NCI-H146 treated with DMSO at 0.1 percent for 48 hours (cell line): Measurements from ENCODE around the gene ARHGAP28.

Experiments used
- DNase-seq: peaks from one replicate; lab custom pipeline; 2025; ENCODE audit not compliant: unreplicated experiment; lab: John Stamatoyannopoulos, UW

ARHGAP28 gene, protein sequence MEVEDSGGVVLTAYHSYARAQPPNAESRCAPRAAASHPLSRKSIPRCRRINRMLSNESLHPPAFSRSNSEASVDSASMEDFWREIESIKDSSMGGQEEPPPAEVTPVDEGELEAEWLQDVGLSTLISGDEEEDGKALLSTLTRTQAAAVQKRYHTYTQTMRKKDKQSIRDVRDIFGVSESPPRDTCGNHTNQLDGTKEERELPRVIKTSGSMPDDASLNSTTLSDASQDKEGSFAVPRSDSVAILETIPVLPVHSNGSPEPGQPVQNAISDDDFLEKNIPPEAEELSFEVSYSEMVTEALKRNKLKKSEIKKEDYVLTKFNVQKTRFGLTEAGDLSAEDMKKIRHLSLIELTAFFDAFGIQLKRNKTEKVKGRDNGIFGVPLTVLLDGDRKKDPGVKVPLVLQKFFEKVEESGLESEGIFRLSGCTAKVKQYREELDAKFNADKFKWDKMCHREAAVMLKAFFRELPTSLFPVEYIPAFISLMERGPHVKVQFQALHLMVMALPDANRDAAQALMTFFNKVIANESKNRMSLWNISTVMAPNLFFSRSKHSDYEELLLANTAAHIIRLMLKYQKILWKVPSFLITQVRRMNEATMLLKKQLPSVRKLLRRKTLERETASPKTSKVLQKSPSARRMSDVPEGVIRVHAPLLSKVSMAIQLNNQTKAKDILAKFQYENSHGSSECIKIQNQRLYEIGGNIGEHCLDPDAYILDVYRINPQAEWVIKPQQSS

DNA sequence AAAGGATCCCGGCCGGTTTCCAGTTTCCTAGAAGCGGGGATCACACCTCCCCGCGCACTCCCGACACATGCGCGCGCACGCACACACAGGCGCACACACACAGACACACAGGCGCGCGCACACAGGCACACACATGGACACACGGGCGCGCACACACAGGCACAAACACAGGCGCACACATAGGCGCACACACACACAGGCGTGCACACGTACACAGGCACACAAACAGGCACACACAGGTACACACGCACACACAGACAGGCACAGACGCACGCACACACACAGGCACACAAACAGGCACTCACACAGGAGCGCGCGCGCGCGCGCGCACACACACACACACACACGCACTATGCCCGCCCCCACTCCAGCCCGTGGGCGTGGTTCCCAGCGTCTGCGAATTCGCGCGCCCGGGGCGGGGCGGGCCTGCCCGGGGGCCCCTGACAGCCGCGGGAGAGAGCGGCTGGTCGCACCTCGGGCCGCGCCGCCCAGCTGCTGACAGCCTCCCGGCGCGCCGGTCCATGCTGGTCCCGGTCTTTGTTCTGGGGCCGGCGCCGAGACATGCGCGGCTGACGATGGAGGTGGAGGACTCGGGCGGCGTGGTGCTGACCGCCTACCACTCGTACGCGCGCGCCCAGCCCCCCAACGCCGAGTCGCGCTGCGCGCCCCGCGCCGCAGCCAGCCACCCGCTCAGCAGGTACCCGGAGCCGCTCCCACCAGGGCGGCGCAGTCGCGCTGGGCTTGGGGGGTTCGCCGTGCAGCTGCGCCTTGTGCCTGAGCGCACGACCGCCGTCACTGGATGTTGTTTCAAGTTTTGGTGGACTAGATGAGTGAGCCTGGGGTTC is at the start of gene ARHGAP28:
Gene ARHGAP28, plus strand, starts transcription at position 470 of the 845 bp plus-strand sequence. Its CDS starts 106 bp downstream, at position 576.
- DNase-seq, result peak; percentile 18

DNA sequence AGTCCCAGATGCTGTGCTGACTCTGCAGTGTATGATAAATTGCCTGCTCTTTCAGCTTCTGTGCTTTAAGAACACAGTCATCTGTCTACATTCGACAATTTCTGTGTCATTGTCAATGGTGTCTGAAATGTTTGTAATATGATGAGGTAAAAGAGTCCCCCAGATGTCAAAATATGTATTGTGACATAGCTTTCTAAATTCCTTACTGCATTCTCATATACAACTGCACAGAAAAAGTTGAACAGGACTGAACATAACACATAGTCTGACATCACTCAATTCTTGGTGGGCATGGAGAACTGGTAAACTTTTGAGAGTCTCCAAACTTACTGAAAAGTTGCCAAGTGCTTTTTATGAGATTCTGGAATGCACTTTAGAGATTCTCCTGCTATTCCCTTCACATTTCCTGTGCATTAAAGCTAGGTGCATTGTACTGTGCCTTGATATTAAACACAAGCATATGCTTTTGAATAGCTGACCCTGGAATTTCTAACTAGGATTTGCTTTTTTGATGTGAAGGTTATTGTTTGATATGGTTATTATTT is 48.1 kb upstream of the ARHGAP28 start:
- DNase-seq, result no peak

DNA sequence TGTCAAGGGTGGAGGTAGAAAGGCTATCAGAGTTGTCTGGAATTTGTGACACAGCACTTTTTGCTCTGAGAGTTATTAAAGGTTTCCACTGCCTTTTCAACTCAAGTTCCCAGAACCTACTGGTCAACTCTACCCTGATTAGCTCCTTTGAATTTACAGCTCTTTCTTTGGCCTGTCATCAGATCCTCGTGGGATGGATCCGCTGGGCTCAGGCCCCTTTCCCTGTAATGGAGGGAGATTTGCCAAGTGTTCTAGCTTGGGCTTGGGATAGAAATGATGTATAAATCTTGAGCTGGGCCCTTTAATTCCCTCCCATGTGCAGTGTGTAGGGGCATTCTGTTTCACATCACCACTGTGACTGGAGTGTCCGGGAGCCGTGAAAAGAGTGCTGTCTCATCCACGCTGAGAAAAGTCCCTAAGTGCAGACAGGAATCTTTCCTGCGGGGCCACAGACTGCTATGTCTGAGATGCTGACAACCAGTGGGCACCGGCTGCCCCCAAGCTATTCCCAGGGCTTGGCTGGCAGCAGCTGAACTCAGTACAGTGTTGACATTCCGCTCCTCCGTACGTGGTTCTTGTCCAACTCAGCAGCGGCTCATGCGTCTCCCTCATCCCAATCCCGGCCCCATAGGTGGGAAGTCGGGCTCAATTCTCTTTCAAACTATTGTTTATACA is 46.9 kb upstream of the ARHGAP28 start:
- DNase-seq, result no peak

DNA sequence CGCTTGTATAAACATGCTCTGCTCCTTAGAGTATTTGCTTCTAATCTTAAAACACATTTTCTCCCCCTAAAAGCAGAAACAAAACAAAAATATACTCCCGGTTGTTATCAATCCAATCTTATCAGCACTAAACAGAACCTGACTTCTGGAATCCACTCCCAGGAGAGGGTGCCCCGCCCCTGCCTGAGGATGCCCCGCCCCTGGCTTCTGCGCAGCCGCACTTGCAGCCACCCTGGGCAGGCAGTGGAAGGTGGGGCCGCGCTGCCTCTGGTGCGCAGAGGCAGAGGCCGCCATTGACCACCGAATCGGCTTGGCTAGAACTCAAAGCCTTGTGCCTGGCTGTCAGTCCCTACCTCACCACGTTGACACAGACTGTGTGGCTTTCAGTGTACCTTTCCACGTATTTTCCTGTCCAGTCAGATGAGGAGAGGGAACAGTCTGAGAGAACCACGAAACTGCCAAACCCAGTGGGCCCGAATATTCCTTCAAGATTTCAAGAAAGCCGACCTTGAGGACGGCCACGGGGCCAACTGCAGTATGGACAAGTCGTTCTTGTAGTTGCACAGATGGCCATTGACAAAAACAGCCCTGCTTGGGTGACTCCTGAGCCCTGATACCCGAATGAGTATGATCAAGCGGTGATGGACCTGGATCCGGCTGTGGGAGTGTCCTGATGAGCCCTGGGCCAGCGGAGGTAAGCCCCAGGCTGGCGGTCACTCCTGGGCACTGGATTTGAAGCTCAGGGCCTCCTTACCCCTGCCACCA is 46.2 kb upstream of the ARHGAP28 start:
- DNase-seq, result no peak

DNA sequence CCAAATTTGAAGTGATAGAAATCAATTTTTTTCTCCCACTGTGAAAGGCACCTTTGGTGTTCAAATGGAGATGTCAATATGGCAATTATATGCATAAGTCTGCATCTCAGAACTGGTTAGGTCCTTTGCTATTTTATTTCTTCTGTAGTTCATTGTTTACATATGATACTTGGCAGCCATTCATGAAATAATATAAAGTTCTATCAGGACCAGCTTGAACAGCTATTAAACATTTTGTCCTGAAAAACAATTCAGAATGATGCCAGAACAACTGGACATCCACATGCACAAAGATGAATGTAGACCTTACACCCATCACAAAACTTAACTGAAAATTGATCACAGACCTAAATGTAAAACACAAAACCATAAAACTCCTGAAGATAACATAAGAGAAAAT is 41.8 kb upstream of the ARHGAP28 start:
- no peak for DNase-seq

DNA sequence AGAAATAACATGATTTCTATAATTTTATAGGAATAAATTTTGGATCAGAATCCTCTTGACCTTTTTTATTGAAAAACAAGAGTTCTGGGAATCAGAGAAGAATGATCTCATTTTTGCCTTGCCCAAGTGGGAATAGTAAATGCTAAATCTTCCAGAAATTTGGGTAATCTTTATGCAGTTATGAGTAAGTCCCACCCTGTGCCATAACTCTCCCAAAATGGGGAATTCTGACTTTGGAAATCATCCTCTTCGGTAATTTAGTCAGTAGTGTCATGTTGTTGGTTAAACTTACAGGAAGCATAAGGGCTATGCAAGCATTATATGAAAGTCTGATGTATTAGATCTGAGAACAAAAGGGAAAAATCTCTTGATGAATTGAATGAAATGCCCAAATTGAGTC is 20.6 kb upstream of the ARHGAP28 start:
- DNase-seq, result no peak

DNA sequence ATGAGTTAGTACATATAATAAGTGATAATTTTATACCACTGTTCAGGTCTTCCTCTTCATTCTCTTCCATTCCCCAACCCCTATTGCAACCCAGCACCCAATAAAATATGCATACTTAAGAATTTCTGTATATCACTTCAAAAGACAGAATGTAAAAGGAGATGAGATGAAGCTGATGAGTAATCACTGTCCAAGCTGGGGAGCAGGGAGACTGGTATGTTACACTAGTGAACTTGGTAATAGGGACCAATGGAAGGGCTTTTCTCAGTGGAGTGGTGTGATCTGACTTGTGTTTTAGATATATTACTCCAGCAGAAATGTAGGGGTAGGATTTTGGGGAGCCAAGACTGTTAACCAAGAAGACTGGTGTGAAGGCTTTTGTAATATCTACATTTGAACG is 18.0 kb upstream of the ARHGAP28 start:
- no peak for DNase-seq

DNA sequence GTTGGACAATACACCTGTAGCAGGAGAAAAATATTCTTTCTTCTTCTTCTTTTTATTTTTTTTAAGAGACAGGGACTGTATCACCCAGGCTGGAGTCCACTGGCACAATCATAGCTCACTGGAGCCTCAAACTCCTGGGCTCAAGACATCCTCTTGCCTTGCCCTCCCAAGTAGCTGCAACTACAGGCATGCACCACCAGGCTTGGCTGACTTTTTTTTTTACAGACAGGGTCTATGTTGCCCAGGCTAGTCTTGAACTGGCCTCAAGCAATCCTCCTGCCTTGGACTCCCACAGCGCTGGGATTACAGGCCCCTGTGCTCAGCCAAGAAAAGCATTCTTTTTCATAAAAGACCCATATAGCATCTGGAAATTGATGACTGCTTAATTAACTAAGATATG is 17.1 kb upstream of the ARHGAP28 start:
- no peak for DNase-seq

DNA sequence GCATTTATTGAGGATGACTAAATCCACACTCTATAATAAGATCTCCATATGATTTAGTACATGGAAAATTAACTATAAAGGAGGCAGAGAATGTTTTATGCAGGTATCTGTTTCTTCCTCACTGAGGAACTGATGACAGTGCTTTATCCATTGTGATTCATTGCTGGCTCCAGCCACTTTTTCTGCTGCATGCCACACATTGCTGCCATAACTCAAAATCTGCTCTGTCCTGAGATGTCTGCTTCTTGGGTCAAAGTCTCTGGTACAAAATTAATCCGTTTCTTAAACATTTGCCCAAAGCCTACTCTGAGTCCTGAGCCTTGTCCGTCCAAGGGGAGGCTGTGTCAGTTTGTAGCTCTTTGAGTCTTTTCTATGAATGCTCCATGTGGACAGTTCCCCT is 15.5 kb upstream of the ARHGAP28 start:
- DNase-seq, result no peak

DNA sequence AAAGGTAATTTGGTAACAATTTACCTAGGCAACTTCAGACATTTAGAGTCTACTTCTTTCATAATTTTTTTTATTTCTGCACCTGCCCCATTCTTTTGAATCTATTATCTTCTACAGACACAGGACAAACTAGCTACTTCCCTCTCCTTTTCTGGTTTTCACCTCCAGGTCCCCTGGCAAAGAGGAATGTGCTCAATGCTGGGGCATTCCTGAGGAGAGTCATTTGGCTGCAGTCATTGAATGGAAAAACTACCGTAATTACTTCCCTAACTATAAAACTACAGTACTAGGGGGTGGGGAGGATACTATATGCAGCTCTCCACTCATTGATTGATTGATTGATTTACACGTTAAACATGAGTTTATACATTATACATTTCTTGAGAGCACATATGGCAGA is 11.2 kb upstream of the ARHGAP28 start:
- no peak for DNase-seq

DNA sequence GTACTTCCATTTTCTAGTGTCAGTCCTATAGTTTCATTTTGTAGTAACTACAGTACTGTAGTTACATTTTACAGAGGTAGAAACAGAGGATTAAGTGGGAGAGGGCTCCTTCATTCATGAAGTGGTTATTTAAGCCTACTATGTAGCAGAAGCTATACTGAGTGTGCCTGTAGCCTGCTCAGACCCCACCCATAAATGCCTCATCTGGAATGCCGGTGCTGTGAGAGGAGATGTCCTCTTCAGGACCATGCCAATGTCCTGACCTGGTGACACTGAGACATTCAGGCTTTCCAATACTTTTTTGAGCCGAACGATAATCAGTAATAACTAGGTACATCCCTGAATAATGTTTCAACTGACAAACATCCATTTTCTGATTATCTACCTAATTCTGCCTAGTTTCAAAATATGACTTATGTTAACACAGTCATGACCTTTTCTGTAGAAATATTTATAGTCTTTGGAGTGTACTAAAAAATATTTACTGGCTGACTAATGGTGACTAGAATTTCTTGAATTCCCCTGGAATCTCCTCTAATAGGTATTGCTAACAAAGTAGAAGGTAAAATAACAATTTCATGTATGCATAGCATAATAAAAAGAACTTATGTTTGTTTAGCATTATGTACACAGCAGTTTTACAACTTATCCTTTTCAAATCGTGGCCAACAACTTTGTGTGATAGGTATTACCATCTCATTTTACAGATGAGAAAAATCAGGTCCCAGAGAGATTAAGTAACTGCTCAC is 10.2 kb upstream of the ARHGAP28 start:
- DNase-seq, result no peak

DNA sequence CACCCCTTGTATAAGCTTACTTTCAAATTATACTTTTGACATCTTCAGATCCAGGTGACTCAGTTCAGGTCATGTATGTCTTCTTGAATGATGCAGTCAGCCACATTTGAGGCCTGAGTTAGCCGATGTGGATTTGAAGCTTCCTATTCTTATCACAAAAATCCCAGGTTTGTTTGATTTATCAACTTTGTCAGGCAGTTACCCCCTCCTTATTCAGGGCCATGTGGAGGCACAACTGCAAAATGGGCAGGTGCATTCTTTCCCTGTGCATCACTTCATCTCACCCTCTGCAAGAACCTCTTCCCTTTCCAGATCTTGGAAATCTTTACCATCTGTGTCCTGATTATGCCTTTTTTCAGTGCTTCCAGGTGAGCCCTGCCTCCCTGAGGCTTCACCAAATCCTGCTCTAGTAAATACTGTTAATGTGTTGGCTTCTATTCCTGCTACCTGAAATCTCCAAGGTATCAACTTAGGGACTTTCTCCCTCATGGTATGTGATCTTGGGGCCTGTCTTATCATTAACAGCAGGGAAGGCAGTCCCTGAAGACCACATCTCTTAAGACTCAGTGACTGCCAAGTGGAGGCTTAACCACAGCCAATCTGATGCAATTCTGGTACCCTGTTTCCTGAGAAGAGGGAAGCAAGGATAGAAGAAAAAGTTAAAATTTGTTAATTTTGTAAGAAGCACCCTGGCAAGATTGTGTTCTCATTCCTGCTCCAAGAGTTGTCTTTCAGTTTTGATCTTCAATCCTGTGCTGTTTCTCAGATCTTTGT is 9.4 kb upstream of the ARHGAP28 start:
- no peak for DNase-seq

DNA sequence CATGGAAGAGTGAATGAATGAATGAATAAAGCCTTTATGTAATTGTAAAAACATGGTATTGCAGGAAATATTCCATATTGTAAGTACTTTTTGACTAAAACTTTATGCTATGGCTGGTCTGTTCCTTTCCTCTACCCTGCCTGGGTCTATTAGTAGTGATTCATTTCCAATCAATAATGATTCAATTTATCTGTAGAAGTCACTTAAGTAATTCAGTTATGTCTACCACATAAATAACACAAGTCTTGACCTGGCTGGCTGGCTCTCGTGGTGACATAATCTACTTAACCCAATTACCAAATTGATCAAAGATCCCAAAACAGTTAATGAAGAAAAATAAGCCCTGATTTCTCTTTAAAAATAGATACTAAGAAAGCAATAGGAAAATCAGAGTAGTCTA is 7.8 kb upstream of the ARHGAP28 start:
- DNase-seq, result no peak

DNA sequence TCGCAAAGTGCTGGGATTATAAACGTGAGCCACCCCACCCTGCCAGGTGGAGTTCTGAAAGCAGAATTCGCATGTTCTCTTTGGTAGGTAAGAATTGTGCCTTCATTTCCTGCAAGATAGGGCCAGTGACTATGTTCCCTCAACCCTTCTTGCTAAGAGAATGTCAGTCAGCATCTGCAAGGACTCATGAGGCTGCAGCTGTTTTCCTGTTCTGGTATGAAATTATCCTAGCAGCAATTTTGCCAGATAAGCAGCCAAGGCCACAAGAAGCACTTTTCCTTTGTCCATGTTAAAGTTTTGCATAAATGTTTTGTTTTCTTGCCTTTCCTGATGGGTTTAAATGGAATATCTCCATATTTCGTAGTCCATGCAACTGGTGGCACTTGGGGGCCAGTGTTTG is 6.8 kb upstream of the ARHGAP28 start:
- DNase-seq, result no peak

DNA sequence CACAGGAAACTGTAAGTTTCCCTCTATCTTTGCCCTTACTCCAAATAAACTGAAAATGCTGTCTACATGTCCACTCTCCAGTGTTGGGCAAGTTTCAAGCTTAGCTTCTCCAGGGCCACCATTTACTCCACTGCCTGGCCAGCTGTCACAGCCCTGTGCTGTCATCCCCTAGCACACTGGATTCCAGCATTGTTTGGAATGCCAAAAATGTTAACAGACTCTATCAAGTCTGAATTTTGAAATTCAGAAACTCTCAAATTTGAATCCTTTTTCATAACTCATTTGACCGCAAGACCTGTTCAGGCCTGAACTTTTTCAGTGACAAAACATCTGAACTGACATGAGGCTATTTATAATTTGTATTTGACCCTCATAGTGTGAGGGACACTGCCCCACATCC is 5.2 kb upstream of the ARHGAP28 start:
- no peak for DNase-seq

DNA sequence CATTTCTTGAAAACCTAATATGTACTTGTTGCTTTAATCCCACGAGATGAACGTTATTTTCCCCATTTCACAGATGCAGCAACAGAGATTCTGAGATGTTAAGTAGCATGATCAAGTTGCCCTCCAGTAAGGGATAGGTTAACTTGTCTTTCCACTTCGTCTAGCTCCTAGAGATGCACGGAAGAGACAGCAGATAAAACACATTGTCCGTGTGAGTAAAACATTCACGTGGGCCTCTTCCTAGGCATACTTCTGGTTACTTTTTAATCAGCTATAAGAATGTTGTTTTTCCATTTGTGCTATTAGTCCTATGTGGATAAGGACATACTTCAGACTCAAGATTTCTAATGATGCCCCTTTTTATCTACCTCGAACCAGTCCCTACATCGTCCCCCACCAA is 1.2 kb upstream of the ARHGAP28 start:
- no peak for DNase-seq

DNA sequence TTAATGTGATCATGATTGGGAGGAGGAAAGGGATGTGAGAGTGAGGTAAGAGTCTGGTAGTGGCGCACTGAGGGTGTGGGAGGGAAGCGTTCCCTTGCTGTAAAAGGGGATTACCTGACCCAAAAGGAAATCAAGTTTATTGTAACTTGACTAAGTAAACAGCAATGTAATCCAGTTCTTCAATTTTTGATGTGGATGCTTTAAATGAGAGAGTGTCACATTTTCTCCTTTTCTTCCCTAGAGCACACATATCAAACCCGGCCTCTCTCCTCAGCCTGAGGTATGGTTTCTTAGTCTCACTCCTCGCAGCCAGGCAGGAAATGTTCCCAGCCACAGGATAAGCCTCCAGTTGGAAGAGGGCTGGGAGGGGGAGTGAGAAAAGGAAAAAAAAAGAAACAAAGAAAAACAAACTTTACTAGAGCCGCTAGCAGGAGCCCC is 688 bp upstream of the ARHGAP28 start:
- no peak for DNase-seq

DNA sequence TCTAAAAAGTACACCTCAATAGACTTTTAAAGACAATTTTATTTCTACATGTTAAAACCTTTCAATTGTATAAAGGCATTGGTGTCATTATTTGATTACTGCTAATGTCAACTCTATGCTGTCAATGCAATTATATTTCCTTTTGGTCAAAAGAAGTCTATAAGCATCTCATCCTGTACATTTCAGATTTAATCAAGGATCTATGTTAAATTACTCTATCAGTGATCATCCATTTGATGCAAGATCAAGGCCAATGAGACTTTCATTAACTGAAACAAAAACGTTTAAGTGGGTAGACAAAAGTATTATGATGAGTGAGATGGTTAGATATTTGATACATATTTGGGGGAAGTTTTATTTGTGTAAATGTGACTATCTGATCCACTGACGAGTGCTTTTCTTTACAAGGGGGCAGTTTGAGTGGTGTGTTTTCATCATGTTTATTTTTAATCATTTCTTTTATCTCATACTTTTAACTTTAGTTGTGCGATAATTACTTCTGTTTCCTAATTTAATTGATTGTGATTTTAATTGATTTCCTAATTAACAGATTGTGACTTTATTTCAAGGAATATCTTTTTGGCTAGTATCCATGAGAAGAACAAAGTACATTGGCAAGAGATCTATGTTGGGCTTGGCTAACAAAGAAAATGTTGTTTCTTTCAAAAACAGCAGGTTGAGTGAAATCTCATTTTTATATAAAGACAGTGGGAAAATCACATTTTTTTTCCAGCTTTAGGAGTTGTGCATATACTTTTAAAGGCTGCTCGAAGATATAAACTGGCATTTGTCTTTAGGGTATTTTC is 1.1 kb downstream of the ARHGAP28 start:
- DNase-seq, result no peak
